ENCODE measurements around the gene MEGF6. TPM values are rescaled to one million over a fixed set of nuclear protein-coding genes. Genes with fewer than 3 reads are reported as not detected.

Gene MEGF6
- total RNA-seq, 1 donor from 2014 or later: 9.5 TPM

DNA sequence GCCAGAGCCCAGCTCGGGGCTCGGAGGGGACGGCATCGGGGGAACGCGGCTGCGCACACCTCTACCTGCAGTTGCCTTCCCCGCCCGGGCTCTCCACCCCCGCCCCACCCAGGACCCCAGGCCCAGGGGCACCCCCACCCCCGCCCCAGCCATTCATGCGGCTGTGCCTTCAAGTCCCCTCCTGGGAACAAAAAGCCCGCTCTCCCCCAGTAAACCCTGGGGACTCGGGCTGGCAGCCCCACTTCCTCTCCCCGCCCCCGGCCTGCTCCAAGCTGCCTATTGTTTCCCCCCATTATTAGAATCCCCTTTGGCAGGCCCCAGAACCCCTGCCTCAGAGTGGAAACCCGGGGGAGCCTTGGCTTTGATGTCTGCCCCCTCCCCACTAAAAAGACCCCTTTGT, 18.0 kb downstream of the MEGF6 start:
- Histone ChIP-seq H3K4me3 (no peak overlapping the region), H3K4me1 (peaks cover 27% of the 10 kb centered on the region), H3K36me3 (no peaks in the 10 kb centered on the region), H3K27ac (replicated peaks) (no peak overlapping the region), H3K9me3 (replicated peaks) (no peaks in the 10 kb centered on the region), H3K27me3 (ENCODE audit: low read depth) (peaks cover 6% of the 10 kb centered on the region)
- TF ChIP-seq, protein P1, sequence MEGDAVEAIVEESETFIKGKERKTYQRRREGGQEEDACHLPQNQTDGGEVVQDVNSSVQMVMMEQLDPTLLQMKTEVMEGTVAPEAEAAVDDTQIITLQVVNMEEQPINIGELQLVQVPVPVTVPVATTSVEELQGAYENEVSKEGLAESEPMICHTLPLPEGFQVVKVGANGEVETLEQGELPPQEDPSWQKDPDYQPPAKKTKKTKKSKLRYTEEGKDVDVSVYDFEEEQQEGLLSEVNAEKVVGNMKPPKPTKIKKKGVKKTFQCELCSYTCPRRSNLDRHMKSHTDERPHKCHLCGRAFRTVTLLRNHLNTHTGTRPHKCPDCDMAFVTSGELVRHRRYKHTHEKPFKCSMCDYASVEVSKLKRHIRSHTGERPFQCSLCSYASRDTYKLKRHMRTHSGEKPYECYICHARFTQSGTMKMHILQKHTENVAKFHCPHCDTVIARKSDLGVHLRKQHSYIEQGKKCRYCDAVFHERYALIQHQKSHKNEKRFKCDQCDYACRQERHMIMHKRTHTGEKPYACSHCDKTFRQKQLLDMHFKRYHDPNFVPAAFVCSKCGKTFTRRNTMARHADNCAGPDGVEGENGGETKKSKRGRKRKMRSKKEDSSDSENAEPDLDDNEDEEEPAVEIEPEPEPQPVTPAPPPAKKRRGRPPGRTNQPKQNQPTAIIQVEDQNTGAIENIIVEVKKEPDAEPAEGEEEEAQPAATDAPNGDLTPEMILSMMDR (IDR thresholded peaks at IDR 0.05; ENCODE audit: borderline replicate concordance): no peak
- no peak for DNase-seq
- intact Hi-C loops (cut with micrococcal nuclease): no loop called here

DNA sequence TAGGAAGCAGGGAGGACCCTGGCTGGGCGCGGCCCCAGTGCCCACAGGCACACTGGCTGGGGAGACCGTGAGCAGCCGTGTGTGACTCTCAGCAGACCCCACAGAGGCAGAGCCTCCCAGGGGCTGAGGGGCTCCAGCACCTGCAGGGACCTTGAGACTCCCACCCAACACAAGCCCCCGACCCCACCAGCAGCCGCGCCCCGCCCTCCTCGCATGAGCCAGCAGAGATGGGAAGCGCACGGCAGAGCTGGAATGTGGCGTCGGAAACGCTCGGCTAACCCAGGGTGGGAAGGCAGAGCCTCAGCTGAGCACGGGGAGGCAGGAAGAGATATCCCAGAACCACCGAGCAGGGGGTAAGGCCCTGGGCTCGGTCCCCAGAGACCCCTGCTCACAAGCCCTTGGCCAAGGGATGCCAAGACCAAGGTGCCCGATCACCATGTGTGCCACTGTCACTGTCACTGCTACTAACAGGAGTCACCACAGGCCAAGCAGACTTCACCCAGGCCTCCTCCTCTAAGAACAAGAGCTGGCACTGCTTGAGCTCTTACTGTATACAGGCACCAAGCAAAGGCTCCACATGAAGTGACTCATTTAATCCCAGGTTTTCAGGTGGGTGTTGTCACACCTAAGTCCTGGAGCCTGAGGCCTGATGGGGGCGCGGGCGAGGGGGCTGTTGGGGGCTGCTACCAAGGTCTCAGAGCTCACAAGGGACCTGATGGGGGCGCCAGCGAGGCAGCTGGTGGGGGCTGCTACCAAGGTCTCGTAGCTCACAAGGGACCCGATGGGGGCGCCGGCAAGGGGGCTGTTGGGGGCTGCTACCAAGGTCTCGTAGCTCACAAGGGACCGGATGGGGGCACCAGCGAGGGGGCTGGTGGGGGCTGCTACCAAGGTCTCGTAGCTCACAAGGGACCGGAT, 20.1 kb downstream of the MEGF6 start:
- Histone ChIP-seq H3K36me3 (no peaks in the 10 kb centered on the region), H3K9me3 (replicated peaks) (no peaks in the 10 kb centered on the region), H3K27ac (replicated peaks) (no peak overlapping the region), H3K4me1 (peaks cover 12% of the 10 kb centered on the region), H3K4me3 (no peak overlapping the region), H3K27me3 (ENCODE audit: low read depth) (peaks cover 6% of the 10 kb centered on the region)
- intact Hi-C loops (cut with micrococcal nuclease): no loop called here
- no peak for DNase-seq
- TF ChIP-seq, protein P1 (IDR thresholded peaks at IDR 0.05; ENCODE audit: borderline replicate concordance): no peak

DNA sequence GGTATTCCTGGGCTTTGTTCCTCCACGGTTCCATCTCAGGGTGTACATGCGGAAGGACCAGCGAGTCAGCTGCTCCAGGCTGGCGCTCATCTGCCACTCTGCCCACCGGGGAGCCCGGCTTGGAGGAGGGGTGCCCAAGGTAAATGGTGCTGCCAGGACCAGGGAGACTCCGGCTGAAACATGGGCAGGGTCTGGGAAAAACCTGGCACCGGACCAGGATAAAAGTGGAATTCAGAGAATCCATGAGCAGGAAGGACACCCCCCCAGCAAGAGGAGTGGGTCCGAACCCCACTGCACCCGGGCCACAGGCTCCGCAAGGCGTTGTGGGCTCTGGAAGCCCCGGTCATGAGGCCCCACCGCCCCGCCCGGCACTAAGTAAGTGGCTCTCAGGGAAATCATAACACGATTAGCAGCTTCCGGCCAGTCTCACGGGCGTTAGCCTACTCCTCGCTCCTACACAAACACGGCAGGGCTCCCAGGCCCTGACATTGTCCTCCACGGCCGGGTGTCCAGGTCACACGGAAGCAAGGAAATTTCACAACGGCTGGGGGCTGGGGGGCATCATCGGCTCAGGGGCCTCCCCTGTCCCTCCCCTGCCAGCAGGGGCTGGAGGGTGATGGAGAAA, 21.1 kb downstream of the MEGF6 start:
- no peak overlapping the region for H3K27ac ChIP-seq (replicated peaks)
- TF ChIP-seq, protein P1 (IDR thresholded peaks at IDR 0.05; ENCODE audit: borderline replicate concordance): no peak
- DNase-seq: no peak
- H3K27me3 ChIP-seq (ENCODE audit: low read depth): peaks cover 6% of the 10 kb centered on the region
- peaks cover 12% of the 10 kb centered on the region for H3K4me1 ChIP-seq
- no peak overlapping the region for H3K4me3 ChIP-seq
- intact Hi-C loops (cut with micrococcal nuclease): no loop called here
- no peaks in the 10 kb centered on the region for H3K36me3 ChIP-seq
- no peaks in the 10 kb centered on the region for H3K9me3 ChIP-seq (replicated peaks)

DNA sequence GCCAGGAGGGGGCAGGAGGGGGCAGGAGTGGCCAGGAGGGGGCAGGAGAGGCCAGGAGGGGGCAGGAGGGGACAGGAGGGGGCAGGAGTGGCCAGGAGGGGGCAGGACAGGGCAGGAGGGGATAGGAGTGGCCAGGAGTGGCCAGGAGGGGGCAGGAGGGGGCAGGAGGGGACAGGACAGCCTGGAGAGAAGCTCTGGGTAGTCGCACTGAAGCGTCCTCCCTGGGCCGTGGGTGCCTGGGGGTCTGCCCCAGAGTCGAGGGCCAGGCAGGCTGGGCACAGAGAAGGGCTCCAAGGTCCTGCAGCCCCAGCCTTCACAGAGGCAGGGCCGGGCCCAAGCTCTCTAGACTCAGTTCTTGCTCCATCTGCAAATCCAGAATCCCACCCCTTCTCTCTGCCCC, 22.9 kb downstream of the MEGF6 start:
- TF ChIP-seq, protein P1 (IDR thresholded peaks at IDR 0.05; ENCODE audit: borderline replicate concordance): no peak
- DNase-seq: no peak
- intact Hi-C loops (cut with micrococcal nuclease): no loop called here
- Histone ChIP-seq H3K36me3 (no peaks in the 10 kb centered on the region), H3K27me3 (ENCODE audit: low read depth) (peaks cover 6% of the 10 kb centered on the region), H3K27ac (replicated peaks) (no peak overlapping the region), H3K9me3 (replicated peaks) (no peaks in the 10 kb centered on the region), H3K4me3 (no peak overlapping the region), H3K4me1 (peaks cover 12% of the 10 kb centered on the region)

DNA sequence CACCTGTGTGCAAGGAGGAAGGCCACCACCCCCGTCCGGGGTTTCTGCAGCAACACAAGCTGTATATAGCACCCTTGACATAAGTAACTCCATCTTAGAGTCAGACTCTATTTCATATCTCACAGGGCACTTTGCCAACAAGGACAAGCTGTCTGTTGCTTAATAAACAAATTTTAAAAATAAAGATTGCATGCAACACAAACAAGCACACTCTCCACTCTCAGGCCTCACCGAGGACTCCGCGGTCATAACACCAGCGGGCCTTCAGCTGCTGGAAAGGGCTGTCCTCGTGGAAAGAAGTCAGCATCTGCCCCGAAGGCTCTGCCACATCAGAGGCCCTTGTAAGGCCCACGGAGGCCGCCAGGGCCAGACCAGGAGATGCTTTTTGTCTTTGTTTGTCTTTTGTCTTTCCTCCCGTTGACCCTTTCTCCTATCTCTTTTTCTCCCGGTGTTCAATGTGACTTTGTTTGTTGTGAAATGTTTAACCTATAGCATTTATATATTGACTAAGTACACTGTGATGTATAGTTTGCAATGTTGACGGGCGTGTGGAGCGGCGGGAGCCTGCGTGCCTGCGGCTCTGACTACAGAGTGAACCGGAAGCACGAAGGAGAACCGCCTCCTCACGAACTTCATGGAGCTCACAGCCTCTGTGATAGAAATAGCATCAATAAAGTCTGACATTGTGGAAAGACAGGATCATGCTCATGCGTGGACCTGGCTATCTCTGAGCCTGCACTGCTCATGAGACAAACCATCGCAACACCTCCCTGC, 24.1 kb downstream of the MEGF6 start:
- no peak for DNase-seq
- Histone ChIP-seq H3K27me3 (ENCODE audit: low read depth) (no peaks in the 10 kb centered on the region), H3K4me3 (no peak overlapping the region), H3K36me3 (no peaks in the 10 kb centered on the region), H3K4me1 (peaks cover 12% of the 10 kb centered on the region), H3K9me3 (replicated peaks) (no peaks in the 10 kb centered on the region), H3K27ac (replicated peaks) (no peak overlapping the region)
- intact Hi-C loops (cut with micrococcal nuclease): no loop called here
- TF ChIP-seq, protein P1 (IDR thresholded peaks at IDR 0.05; ENCODE audit: borderline replicate concordance): no peak
